ENCODE measurements around the gene USP33. TPM values are rescaled to one million over a fixed set of nuclear protein-coding genes. Genes with fewer than 3 reads are reported as not detected.

The USP33 gene
- total and polyA plus RNA-seq, 2 of the 8 experiments (the other 6 are each of a cell fraction or from before 2014, with no cell fraction given): 20.0 to 55.5 TPM

GRCh38 chr1:77664939-77665516, 94.6 kb downstream of the USP33 start:
- ChIA-PET CTCF (ENCODE audit: partially characterized antibody) (interaction anchor here (1.4 to 1.5 kb wide), 2 partner anchors 10 to 19 kb away, joined by 4 to 5 read pairs; no protein-coding TSS in a partner anchor), POLR2A (ENCODE audit: partially characterized antibody) (interaction anchor here (0.6 to 1.2 kb wide), 2 partner anchors 9 to 61 kb away, joined by 3 to 4 read pairs; no protein-coding TSS in a partner anchor)
- no peak overlapping the region for H4K5ac ChIP-seq (ENCODE audit: insufficient read length, low read depth, low read length)
- H3K27me3 ChIP-seq (replicated peaks in 1 of 4; ENCODE audit: control insufficient read depth in 3 of 4, extremely low read depth in 1 of 4, insufficient read depth in 3 of 4, low read length in 3 of 4): no peaks in the 10 kb centered on the region
- H3K4me1 ChIP-seq (replicated peaks in 1 of 4; ENCODE audit: control insufficient read depth in 3 of 4, insufficient read depth in 4 of 4, low read length in 3 of 4): no peaks in the 10 kb centered on the region
- no peak for DNase-seq (ENCODE audit: low read depth in 1 of 2, low spot score in 2 of 2)
- no peak overlapping the region for H4K91ac ChIP-seq (replicated peaks; ENCODE audit: insufficient read length, low read length)
- no peak overlapping the region for H3K27ac ChIP-seq (ENCODE audit: low read depth, low read length)
- H3K56ac ChIP-seq (replicated peaks; ENCODE audit: insufficient read length, low read depth, low read length): no peak overlapping the region
- peaks cover 3 to 6% of the 10 kb centered on the region in 2 experiments for H4K20me1 ChIP-seq (replicated peaks in 1 of 2; ENCODE audit: control insufficient read depth in 1 of 2, insufficient read depth in 2 of 2, low read length in 2 of 2)
- no peak overlapping the region for H2BK5ac ChIP-seq (ENCODE audit: low read depth, low read length)
- no peak overlapping the region for H3K23ac ChIP-seq (ENCODE audit: insufficient read length)
- no peak overlapping the region for H2AFZ ChIP-seq (ENCODE audit: low read length)
- no peak overlapping the region for H2BK12ac ChIP-seq (ENCODE audit: low read depth, low read length)
- no peaks in the 10 kb centered on the region; the same call in 1 of the 2 replicates for H3K23me2 ChIP-seq (ENCODE audit: low read depth, low read length)
- H3K4ac ChIP-seq (replicated peaks; ENCODE audit: insufficient read length, low read depth, low read length): no peak overlapping the region
- H2AK5ac ChIP-seq (ENCODE audit: low read depth, low read length): no peak overlapping the region
- no peak overlapping the region for H3K4me3 ChIP-seq (ENCODE audit: extremely low read depth in 1 of 4, insufficient read depth in 2 of 4, low read depth in 3 of 4, low read length in 4 of 4)
- no peak overlapping the region for H3K4me2 ChIP-seq (ENCODE audit: insufficient read depth in 1 of 2, low read depth in 2 of 2, low read length in 2 of 2)
- no peaks in the 10 kb centered on the region for H3K9me3 ChIP-seq (ENCODE audit: insufficient read depth in 2 of 2, low read depth in 1 of 2, low read length in 1 of 2)
- no peak overlapping the region for H3K9ac ChIP-seq (replicated peaks in 1 of 4; ENCODE audit: extremely low read depth in 1 of 4, low read depth in 3 of 4, low read length in 3 of 4)
- no peak overlapping the region for H4K8ac ChIP-seq (ENCODE audit: extremely low read depth, insufficient read depth, low read length)
- peaks cover 10 to 97% of the 10 kb centered on the region in 2 experiments for H3K79me2 ChIP-seq (ENCODE audit: control insufficient read depth in 1 of 2, insufficient read depth in 2 of 2, low read length in 2 of 2)
- no peak overlapping the region for H3K18ac ChIP-seq (ENCODE audit: extremely low read depth, low read length)
- no peak overlapping the region for H3K14ac ChIP-seq (ENCODE audit: insufficient read length)
- no peaks in the 10 kb centered on the region; the same call in none of the 2 replicates for H3K79me1 ChIP-seq (ENCODE audit: low read depth, low read length)
- FAIRE-seq: no peak
- WGBS, 2 experiments (ENCODE audit: extremely low coverage in 1 of 2, insufficient coverage in 1 of 2, insufficient read length in 1 of 2, insufficient replicate concordance in 2 of 2, low coverage in 1 of 2, low lambda C conversion rate in 2 of 2, missing lambda C conversion rate in 1 of 2): 89% methylated on average over 3 of the region's 3 CpGs; no CpG with 5 or more reads in 1 of the 2 experiments
- H2BK120ac ChIP-seq (replicated peaks; ENCODE audit: low read depth, low read length): no peak overlapping the region
- no peak overlapping the region for H2BK15ac ChIP-seq (ENCODE audit: low read length)
- H2BK20ac ChIP-seq (ENCODE audit: low read length): no peak overlapping the region
- H3K36me3 ChIP-seq (ENCODE audit: control insufficient read depth in 2 of 4, insufficient read depth in 4 of 4, low read length in 3 of 4): no peaks in the 10 kb centered on the region
- TF ChIP-seq, protein P1, sequence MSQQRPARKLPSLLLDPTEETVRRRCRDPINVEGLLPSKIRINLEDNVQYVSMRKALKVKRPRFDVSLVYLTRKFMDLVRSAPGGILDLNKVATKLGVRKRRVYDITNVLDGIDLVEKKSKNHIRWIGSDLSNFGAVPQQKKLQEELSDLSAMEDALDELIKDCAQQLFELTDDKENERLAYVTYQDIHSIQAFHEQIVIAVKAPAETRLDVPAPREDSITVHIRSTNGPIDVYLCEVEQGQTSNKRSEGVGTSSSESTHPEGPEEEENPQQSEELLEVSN (IDR thresholded peaks at IDR 0.05): no peak
- no peak for TF ChIP-seq KDM1A (IDR thresholded peaks at IDR 0.05; ENCODE audit: borderline replicate concordance, low read length)

All from H1 (cell line).